Left lobe of liver (tissue), 2 donors: Measurements from ENCODE around the gene TMEM205. TPM values are rescaled to one million over a fixed set of nuclear protein-coding genes. Genes with fewer than 3 reads are reported as not detected.
A peak's percentile ranks its signal among the peaks of the same experiment; 100 is the strongest.
"Not testable (repeated sequence)": the region's sequence is repeated elsewhere in the genome, so short reads cannot be mapped to it uniquely, and the experiment has no call there.

Source experiments
- ATAC-seq: fragments of 200-7000 bp; cut with Tn5 transposase; one replicate; pipeline ENCODE4 v1.9.1; 2020; ENCODE audit warnings: mild to moderate bottlenecking, moderate library complexity
- DNase-seq: peaks from one replicate; pipeline ENCODE4 v3.0.0-alpha.2; 2020; ENCODE audit warnings: low spot score
- total RNA-seq: library from RNA; stranded (reverse); gene quantifications from one replicate; pipeline ENCODE4 v1.2.1, GENCODE V29; 2021
- donor health status: DM: no; HTN: no; CAD: no; lungs with moderate emphysema.
- donor health status: DM: no; HTN: yes; CAD: no.

TMEM205 gene
- total RNA-seq, 1 donor from 2014 or later, result 154 TPM

- DNase-seq, ATAC-seq: not testable (repeated sequence)
Measured at GRCh38 chr19:11340099-11340467, 6.0 kb downstream of the TMEM205 start.

DNA sequence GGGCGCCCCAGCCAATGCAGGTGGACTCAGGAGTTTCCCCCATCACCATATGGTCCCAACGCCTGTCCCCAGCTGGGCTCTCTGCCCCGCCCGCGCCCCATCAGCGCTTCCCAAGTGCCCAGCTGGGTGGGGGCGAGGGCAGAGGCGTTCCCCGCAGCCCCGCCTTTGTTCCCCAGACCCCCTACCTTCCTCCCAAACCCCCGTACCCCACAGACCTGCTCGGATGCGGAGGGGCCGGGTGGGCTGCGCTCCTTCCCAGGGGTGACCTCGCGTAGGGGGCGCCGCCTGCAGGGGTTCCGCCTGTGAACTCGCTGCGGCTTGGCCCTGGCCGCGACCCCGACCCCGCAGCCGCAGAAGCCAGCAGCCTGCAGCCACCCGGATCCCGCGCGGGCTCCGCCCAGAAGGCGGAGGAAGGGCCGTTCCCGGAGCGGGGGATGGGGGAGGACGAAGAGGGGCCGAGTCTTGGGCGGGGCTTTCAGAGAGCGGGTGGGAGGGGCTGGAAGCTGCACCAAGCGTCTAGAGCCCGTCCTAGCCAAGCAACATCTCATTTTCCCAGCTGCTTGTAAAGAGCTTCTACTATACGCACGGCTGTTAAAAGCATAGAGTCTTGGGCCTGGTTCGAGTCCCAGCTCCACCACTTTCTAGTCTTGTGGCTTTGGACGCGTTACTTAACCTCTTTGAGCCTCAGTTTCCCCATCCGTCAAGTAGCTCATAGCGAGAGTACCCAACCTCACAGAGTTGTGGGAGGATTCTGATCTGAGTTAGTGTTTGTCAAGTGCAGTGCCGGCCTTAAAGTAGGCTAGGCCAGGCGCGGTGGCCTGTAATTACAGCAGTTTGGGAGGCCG lies 6.6 kb downstream of the TMEM205 start, which contains the start of gene RAB3D:
TSS of gene RAB3D (minus strand) at position 404 of the 845 bp plus-strand sequence. CDS start 2,258 bp downstream, outside the sequence.
- DNase-seq (peak; percentile 79), ATAC-seq (peak; percentile 79)

GRCh38 chr19:11338569-11339253 lies 7.4 kb downstream of the TMEM205 start:
- peak; percentile 9 for ATAC-seq

DNA sequence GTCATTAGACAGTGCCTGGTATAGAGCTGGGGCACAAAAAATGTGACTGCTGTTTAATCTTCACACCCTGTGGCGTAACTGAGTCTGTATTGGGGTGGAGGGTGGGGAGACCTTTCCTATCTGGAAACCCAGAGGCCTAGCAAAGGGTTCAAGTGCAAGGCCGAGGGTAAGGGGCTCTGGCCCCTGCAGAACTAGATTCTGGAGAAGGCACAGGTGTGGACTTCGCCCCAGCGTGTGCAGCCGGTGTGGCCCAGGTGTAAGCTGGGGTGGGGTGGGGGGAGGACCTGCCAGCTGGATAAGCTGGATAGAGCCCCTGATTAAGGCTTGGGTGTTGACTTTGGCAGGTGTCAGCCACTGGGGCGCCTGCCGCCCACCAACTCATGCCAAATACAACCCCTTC lies 7.9 kb downstream of the TMEM205 start:
- no peak for DNase-seq
- no peak for ATAC-seq

More at GRCh38 chr19:11338569-11339253, 7.4 kb downstream of the TMEM205 start:
- DNase-seq, result no peak

DNA sequence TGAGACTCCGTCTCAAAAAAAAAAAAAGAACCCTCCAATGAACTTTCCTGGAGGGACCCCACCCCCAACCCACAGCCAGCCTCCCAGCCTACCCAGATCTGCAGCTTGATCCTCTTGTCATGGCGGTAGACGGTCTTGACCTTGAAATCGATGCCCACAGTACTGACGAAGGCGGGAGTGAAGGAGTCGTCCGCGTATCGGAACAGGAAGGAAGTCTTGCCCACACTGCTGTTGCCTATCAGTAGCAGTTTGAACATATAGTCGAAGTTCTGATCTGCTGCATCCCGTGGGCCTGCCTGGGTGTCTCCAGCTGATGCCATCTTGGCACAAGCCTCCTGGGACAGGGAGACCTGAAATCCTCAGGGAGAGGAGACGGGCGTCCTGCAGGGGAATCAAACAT lies 9.0 kb downstream of the TMEM205 start:
- no peak for DNase-seq
- ATAC-seq, result no peak

GRCh38 chr19:11335449-11336146 lies 10.5 kb downstream of the TMEM205 start:
- DNase-seq (no peak), ATAC-seq (no peak)

GRCh38 chr19:11333838-11334237 lies 12.2 kb downstream of the TMEM205 start:
- not testable (repeated sequence) for ATAC-seq, DNase-seq

- no peak for DNase-seq
- no peak for ATAC-seq
Measured at GRCh38 chr19:11332822-11333221, 13.2 kb downstream of the TMEM205 start.

GRCh38 chr19:11331502-11331901 lies 14.6 kb downstream of the TMEM205 start:
- ATAC-seq, result no peak

GRCh38 chr19:11330127-11330526 lies 15.9 kb downstream of the TMEM205 start:
- DNase-seq (no peak), ATAC-seq (no peak)

More at GRCh38 chr19:11331502-11331901, 14.6 kb downstream of the TMEM205 start:
- no peak for DNase-seq

DNA sequence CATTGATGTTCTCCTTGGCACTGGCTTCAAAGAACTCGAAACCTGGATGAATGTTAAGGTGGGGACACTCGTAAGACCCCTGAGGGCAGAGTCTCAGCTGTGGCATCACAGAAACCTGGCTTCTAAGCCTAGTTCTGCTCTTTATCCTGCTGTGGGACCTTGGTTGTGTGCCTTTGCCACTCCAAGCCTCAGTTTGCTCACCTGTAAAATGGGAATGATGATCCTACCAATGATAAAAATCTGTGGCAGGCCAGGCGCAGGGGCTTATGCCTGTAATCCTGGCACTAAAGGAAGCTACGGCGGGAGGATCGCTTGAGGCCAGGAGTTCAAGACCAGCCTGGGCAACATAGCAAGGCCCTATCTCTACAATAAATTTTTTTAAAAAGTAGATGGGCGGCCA lies 20.5 kb downstream of the TMEM205 start:
- ATAC-seq (no peak), DNase-seq (no peak)

DNA sequence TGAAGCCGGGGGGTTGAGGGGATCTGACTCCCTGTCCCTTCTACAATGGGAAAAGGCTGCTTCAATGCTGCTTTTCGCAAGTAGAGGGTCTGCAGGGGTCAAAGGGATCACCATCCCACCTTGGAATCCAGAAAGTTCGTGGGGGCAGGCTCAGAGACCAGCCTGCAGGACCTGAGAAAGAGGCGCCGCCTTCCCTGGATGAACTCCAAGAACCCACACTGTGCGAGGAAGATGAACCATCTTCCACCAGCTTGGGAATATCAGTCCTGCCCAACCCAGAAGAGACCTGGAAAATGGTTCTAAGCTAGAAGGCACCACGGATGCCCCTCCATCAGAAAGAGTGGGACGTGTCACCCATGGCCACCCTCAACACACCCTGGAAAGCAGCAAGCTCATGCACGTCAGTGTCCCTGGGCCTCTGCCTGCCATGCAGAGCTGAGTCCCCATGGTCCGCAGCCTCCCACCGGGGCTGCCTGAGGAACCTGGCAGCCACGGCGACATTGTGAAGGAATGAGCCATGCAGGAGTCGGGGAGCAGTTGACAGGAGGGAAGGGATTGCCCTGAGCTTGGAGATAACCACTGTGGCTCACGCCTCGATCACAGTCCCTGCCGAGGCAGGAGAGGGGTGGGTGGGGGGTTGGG lies 21.2 kb downstream of the TMEM205 start:
- no peak for DNase-seq
- ATAC-seq, result no peak

DNA sequence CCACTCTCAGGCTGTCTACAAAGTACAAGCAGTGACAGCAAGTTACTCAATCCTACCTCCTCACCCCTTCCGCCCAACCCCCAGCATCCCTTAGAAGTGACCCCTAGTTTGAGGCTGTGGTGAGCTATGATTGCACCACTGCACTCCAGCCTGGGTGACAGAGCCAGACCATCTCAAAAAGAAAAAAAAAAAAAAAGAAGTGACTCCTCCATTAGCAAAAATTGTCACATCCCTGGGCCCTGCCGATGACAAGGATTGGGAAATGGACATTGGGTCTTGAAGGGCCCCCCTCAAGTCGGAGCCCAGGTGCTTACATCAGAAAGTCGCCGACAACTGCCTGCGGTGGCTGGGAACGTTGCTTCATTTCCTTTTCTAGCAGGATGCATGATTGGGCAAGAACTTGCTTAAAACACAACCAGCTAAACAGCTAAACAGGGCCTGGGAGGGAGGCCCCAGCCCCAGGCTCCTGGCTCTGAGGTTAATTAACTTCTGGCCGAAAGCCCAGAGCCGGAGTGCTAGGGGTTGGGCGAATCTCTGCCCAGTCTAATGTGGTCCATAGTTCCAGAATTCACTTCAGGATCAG lies 21.9 kb downstream of the TMEM205 start:
- peak; percentile 94 for ATAC-seq
- peak; percentile 79 for DNase-seq

DNA sequence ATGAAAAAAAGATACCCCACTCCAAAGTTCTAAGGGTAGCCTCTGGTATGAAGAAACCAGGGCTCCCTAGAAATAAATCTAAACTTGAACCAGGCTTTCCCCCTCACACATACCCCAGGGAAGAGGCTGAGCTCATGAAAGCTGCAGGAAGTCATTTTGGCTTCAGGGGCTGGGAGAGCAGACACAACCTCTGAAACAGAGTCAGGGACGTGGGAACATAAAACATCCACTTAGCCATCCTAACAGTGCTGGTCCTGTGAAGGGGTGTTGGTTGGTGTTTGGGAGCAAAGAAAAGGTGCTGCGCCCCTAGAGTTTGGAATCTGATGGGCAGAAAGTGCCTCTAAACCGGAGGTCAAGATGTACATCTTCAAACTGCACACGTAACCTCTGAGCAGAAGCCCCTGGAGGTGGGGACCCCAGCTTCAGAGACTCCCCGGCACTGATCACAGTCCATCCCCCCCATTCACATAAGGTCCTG lies 22.4 kb downstream of the TMEM205 start:
- ATAC-seq (no peak), DNase-seq (no peak)

DNA sequence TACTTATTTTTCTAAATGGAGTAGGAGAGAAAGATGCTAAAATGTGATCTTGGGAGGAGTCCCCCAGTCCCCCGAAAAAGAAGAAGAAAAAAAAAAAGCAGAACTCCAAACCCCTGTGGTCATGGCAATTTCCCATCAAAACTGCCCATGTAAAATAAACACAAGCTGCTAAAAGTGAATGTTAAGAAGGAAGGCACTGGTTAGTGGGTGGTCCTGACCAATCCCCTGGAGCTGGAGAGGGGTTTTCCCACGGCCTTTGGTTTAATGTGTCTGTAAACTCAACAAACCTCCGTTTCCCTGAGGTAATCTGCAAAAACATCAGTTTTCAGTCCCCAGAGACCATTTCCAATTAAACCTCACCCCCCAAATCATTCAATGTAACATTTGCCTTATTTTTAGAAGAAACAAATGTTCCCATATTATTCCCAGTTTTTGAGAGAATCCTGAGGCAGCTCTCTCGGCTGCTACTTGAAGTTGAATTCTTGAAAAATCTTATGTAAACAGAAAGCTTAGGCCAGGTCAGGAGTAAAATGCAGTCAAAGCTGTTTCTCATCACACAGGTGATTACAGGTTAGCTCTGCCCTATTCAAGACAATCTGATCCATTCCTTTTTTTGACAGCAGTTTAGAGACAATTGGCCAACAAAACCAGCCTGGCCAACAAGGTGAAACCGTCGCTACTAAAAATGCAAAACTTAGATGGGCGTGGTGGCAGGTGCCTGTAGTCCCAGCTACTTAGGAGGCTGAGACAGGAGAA lies 23.6 kb downstream of the TMEM205 start:
- no peak for ATAC-seq

GRCh38 chr19:11321191-11322126 lies 24.6 kb downstream of the TMEM205 start:
- ATAC-seq (no peak), DNase-seq (no peak)

More for the DNA sequence above, 23.6 kb downstream of the TMEM205 start:
- no peak for DNase-seq

GRCh38 chr19:11320278-11320995 lies 25.6 kb downstream of the TMEM205 start:
- ATAC-seq, result not testable (repeated sequence)

DNA sequence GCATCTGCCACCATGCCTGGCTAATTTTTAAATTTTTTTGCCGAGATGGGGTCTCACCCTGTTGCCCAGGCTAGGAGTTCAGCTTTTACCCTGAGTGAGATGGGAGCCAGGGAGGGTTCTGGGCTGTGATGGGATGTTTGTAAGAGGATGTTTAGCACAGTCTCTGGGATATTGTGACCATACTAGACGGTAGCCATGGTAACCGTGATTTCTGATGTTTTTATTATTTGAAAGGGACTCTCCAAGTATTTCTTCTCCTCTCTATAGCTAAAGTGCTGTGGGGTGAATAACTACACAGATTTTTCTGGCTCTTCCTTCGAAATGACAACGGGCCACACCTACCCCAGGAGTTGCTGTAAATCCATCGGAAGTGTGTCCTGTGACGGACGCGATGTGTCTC lies 39.7 kb downstream of the TMEM205 start:
- no peak for ATAC-seq
- DNase-seq, result no peak

More at GRCh38 chr19:11320278-11320995, 25.6 kb downstream of the TMEM205 start:
- DNase-seq, result not testable (repeated sequence)
